AG08396 (cell line): Measurements from ENCODE around the gene C5.
"Not testable (repeated sequence)": the region's sequence is repeated elsewhere in the genome, so short reads cannot be mapped to it uniquely, and the experiment has no call there.

Experiments used
- DNase-seq: peaks from one replicate; pipeline ENCODE4 v3.0.0; 2012; ENCODE audit warnings: low spot score, mixed read lengths

Gene C5

GRCh38 chr9:121050128-121050988 is at the start of gene C5:
TSS of gene C5 (minus strand) at chr9:121050275. CDS start at chr9:121050246, 29 bp downstream.
- no peak for DNase-seq

DNA sequence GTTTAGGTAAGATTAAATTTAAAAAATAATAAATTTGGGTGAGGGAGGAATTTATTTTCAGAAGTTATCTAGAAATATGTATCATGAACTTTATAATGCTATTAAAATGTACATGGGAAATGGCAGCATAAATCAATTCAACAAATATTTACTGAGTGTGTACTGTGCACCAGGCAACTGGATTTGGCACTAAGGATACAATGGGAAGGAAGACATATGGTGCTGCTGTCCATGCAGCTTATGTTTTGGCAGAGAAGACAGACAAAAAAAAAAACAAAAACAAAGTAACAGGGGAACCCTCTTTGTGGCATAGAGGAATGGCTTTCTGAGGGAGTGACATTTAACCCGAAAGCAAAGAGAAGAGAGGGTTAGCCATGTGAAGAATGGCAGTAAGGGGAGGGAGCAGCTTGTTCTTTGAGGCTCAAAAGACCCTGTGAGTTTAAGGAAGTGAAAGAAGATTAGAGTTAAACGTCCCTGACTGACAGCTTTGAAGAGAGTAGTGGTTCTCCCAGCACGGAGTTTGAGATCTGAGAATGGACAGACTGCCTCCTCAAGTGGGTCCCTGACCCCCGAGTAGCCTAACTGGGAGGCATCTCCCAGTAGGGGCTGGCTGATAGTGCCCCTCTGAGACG is 48.6 kb upstream of the C5 start:
- DNase-seq = no peak

- DNase-seq = no peak
These were observed 45.0 kb upstream of the C5 start for GRCh38 chr9:121095057-121095456.

- DNase-seq = not testable (repeated sequence)
These were observed 40.7 kb upstream of the C5 start for GRCh38 chr9:121090743-121091142.

DNA sequence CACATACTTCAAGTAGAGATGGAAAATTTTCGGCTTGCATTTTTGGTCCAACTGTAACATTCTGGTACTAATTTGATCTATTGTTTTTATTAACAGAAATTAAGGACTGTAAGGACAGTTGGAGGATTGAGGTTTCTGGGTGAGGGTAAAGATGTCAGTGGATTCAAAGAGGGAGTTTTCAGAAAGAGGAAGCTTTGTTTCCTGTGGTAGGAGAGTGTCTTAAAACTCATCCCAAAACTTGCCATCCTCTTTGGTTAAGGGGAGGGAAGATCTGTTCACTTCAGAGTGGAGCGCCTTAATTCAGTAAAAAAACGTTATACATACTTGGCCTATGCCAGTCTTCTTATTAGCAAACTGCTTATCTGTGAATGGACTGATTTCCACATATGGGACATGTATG is 38.5 kb upstream of the C5 start:
- DNase-seq = no peak

DNA sequence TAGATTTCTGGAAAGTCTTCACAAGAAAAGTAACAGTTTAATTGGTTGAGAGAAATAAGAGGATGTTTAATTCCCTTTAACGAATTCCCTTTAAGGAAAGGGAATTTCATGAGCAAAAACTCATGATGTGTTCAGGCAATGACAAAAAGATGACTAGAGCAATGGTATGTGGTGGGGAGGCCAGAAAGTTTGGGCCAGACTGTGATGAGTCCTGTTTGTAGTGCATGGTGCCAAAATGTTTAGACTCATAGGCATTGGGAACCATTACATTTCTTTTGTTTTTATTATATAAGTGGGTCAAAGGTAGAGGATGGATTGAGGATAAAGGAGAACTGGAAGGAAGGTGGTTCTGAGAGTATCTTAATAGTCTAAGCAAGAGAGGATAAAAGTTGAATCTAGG is 35.6 kb upstream of the C5 start:
- peak; percentile 67 for DNase-seq

- no peak for DNase-seq
These were observed 32.0 kb upstream of the C5 start for GRCh38 chr9:121082075-121082474.

DNA sequence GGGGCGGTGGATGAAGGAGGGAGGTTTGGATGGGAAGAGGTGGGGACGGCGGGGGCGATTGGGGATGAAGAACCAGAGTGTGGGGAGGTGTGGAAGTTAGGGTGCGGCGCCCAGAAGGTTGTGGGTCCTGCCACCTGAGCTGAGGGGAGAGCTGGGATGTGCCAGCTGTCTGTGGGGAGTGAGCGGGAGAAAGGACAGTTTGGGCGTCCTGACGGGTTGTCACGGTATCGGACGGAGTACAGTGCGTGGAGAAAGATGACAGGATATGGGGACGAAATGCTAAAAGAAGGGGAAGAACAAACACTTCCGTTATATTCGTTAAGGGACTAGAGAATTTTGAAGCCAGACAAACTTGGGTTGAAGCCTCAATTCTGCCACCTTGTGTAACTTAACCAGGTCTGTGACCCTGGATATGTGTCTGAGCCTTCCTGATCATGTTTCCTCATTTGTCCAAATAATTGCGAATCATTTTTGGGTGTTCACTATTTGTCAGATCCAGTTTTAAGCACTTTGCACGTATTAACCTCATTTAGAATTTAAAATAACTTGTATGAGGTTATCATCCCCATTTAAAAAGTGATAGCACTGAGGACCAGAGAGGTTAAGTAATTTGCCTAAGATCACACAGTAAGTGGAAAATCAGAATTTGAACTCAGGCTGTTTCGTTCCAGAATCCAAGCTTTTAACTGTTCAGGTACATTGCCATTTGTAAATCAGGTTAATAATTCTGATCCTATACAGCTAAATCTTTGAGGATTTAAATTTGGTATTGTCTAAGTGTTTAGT is 25.4 kb upstream of the C5 start:
- no peak for DNase-seq

DNA sequence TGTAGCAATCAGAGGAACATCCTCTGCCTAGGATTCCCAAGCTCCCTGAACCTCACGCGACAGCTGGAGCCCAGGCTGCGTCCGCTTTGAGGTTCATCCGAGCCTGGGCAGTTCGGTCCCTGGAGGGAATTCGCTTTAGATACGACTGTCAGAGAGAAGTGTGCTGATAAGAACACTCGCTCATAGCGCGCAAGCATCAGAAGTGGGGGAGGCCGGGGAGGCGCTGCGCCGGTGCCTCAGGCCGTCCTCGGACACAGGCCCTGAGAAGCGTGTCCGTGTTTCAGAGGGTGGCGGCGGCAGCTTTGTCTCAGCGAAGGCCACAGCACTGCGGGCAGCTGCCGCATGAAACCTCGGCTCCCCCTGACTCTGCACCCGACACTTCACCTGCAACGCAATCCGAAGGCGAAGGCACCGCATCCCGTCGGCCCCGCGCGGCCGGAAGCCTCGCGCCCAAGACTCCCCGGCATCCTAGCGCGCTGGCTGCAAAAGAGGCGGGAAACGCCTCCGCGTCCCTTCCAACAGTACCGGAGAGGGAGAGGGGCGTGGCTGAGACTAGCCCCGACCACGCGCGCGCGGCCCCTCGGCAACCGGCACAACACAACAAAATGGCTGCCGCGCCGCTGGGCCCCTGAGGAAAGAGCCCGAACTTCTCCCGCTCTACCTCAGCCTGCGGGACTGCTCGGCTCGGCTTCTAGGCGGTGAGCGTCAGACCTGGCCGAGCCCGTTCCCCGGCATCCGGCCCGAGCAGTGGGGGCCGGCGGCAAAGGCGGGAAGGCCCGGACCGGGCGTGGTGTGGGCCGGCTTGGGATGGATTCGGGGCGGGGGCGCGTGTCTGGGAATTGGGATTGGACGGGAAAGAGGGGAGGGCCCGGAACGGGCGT is 24.5 kb upstream of the C5 start, which contains the start of gene CNTRL:
CNTRL (plus strand) TSS at position 586 of the 881 bp plus-strand sequence. CDS start 13,372 bp downstream, outside the sequence.
- DNase-seq = peak; percentile 89

GRCh38 chr9:121073038-121073437 is 23.0 kb upstream of the C5 start:
- DNase-seq = peak; percentile 43

- DNase-seq = peak; percentile 36
These were observed 21.8 kb upstream of the C5 start for GRCh38 chr9:121071756-121072421.

DNA sequence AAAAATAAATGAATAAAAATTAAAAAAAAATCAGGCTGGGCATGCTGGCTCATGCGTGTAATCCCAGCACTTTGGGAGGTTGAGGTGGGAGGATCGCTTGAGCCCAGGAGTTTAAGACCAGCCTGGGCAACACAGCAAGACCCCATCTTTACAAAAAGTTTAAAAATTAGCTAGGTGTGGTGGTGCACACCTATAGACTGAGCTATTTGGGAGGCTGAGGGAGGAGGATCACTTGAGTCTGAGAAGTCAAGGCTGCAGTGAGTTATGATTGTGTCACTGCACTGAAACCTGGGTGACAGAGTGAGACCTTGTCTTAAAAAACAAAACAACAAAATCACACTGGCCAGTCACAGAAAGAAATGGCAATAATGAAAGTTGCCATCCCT is 21.3 kb upstream of the C5 start:
- no peak for DNase-seq

DNA sequence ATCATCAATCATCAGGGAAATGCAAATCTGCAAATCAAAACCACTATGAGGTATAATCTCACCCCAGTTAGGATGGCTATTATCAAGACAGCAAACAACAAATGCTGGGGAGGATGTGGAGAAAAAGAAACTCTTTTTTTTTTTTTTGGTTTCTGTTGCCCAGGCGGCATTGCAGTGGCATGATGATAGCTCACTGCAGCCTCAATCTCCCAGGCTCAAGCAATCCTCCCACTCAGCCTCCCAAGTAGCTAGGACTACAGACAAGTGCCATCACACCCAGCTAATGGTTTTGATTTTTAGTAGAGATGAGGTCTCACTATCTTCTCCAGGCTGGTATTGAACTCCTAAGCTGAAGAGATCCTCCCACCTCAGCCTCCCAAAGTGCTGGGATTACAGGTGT is 19.3 kb upstream of the C5 start:
- DNase-seq = no peak

- DNase-seq = no peak
These were observed 17.6 kb upstream of the C5 start for GRCh38 chr9:121067640-121068039.

GRCh38 chr9:121066850-121067249 is 16.8 kb upstream of the C5 start:
- no peak for DNase-seq

GRCh38 chr9:121059998-121060636 is 10.0 kb upstream of the C5 start:
- DNase-seq = peak; percentile 42

GRCh38 chr9:121059513-121059912 is 9.4 kb upstream of the C5 start:
- DNase-seq = no peak

DNA sequence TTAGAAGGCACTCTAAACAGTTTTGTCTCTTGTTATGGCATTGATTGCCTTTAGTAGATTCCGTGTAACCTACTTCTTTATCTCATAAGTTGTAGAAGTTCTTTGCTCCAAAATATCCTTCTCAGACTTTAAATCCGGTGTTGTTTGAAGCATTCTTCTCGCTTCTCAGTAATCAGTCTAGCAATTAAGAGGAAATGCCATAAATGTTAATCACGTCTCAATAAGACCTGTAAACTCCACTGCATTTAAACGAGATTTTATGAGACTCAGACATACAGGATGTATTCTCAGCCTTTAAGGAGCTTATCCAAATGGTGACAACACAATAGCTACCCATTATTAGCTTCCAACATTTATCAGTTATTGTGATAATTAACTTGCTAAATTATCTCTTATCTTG is 7.7 kb upstream of the C5 start:
- DNase-seq = no peak

DNA sequence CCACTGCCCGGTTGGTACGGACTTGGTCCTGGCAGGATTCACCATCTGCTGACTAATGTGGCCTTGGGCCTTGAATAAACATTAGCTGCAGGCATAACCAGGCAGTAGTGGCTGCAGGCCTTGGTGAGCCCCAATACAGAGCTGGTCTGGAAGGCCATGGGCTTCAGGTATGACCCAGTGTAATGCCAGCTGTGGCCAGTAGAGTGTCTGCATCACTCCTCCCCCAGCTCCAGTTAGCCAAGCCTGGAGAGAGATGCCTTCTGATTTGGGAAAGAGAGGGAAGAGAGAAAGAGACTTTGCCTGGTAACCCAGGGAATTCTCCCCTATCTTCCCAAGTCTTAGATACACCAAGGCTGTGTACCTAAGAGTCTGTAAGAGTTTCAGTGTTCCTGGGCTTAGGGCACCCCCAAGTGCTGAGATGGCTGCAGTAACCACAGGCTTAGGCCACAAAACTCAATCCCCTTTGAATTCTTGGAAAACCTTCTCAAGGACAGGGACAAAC is 5.6 kb upstream of the C5 start:
- no peak for DNase-seq

DNA sequence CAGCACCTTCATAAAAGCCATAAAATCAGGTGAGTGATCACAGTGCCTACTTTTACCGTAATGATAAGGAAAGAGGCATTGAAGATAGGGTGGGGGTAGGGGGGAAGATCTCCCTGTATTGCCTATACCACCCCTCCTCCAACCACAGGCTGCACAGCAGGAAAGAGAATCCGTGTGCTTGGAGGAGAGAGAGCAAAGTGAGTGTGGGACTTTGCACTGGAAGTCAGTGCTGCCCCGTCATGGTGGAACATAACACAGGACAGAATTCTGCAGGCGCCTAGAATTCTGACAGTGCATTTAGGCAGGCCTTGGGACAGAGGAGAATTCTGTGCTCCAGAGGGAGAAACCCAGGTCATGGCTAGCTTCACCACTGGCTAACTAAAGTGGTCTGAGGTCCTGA is 3.5 kb upstream of the C5 start:
- DNase-seq = no peak
